HUES48 (cell line): ENCODE measurements around the gene RAB11FIP2.

ENCODE experiments used
- H3K27ac ChIP-seq: one replicate; pipeline ENCODE4 v1.7.0; 2013; ENCODE audit warnings: low read depth, low read length, inconsistent platforms
- H3K27me3 ChIP-seq: 2 replicates; pipeline ENCODE4 v1.6.1; 2013; ENCODE audit warnings: mild to moderate bottlenecking, low read length; ENCODE audit not compliant: control insufficient read depth, insufficient read depth
- H3K36me3 ChIP-seq: 2 replicates; pipeline ENCODE4 v1.6.1; 2013; ENCODE audit warnings: low read length; ENCODE audit not compliant: control insufficient read depth, insufficient read depth
- H3K4me1 ChIP-seq: 2 replicates; pipeline ENCODE4 v1.6.1; 2013; ENCODE audit warnings: mild to moderate bottlenecking, low read length; ENCODE audit not compliant: control insufficient read depth, insufficient read depth
- H3K4me3 ChIP-seq: 2 replicates; pipeline ENCODE4 v1.5.1; 2013; ENCODE audit warnings: mild to moderate bottlenecking, low read depth, low read length
- H3K9ac ChIP-seq: 2 replicates; pipeline ENCODE4 v1.6.1; 2013; ENCODE audit warnings: mild to moderate bottlenecking, low read depth, low read length, moderate library complexity
- H3K9me3 ChIP-seq: 2 replicates; pipeline ENCODE4 v1.6.1; 2013; ENCODE audit warnings: low read length; ENCODE audit not compliant: control insufficient read depth, insufficient read depth

Gene RAB11FIP2

GRCh38 chr10:117983961-117984360, 62.8 kb downstream of the RAB11FIP2 start:
- no peaks in the 10 kb centered on the region for H3K36me3 ChIP-seq
- H3K27ac ChIP-seq = no peak overlapping the region
- no peaks in the 10 kb centered on the region for H3K27me3 ChIP-seq
- no peak overlapping the region for H3K9ac ChIP-seq
- peaks cover 9% of the 10 kb centered on the region for H3K4me1 ChIP-seq
- H3K4me3 ChIP-seq = no peak overlapping the region
- H3K9me3 ChIP-seq = no peaks in the 10 kb centered on the region

- Histone ChIP-seq H3K27me3 (no peaks in the 10 kb centered on the region), H3K9ac (no peak overlapping the region), H3K36me3 (no peaks in the 10 kb centered on the region), H3K27ac (no peak overlapping the region), H3K4me3 (no peak overlapping the region), H3K4me1 (peaks cover 7% of the 10 kb centered on the region), H3K9me3 (no peaks in the 10 kb centered on the region)
Measured at GRCh38 chr10:117980755-117981702, 65.7 kb downstream of the RAB11FIP2 start.

DNA sequence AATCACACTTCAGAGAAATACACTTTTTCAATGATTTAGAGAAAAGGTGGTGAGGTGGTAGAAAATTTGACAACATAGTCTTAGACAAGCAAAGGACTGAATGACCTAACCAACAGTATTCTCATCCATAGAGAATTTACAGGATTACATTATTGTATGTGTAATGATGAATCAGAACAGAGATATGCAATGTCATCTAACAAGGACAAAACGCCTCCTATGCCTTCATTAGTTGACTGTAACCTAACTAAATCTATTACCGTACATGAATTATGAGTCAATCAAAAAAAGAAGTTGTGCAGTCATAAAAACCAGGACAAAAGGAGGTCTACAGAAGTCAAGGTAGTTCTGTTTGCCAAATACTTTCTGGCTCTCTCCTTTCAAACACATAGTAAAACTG, 66.5 kb downstream of the RAB11FIP2 start:
- Histone ChIP-seq H3K4me3 (no peak overlapping the region), H3K36me3 (no peaks in the 10 kb centered on the region), H3K4me1 (peaks cover 2% of the 10 kb centered on the region), H3K27ac (no peak overlapping the region), H3K27me3 (no peaks in the 10 kb centered on the region), H3K9ac (no peak overlapping the region), H3K9me3 (no peaks in the 10 kb centered on the region)

DNA sequence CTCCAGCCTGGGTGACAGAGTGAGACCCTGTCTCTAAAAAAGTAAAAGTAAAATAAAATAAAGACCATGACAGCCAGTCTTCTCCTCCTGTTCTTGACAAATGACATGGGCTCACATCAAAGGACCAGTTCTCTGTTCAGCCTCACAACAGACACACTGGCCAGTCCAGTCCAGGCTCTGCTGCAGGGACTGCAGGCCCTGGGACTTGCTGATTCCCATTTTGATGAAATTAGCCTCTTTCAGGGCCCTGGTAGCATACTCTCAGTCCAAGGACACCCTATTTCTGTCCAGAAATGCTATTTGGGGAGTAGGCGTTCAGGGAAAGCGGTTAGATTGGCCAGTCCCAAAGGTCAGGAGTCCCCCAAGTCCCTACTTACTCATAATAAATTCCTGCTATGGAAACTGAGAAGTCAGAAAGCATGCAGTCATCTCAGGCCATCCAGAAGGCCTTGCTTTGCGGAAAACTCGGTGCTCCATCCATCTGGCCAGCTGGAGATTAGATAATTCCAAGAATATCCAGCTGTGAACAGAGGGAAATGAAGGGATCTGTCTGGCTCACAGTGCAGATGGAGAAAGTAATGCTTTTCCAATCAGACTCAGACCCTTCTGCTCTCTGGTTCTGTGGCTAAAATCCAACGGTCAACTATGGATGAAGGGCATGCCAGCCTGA, 74.4 kb downstream of the RAB11FIP2 start:
- no peaks in the 10 kb centered on the region for H3K27me3 ChIP-seq
- no peak overlapping the region for H3K9ac ChIP-seq
- H3K4me3 ChIP-seq = no peak overlapping the region
- H3K27ac ChIP-seq = no peak overlapping the region
- no peaks in the 10 kb centered on the region for H3K9me3 ChIP-seq
- H3K36me3 ChIP-seq = no peaks in the 10 kb centered on the region
- H3K4me1 ChIP-seq = peaks cover 11% of the 10 kb centered on the region

- peaks cover 25% of the 10 kb centered on the region for H3K4me1 ChIP-seq
- no peaks in the 10 kb centered on the region for H3K36me3 ChIP-seq
- no peak overlapping the region for H3K27ac ChIP-seq
- H3K27me3 ChIP-seq = no peaks in the 10 kb centered on the region
- no peak overlapping the region for H3K9ac ChIP-seq
- H3K9me3 ChIP-seq = no peaks in the 10 kb centered on the region
- no peak overlapping the region for H3K4me3 ChIP-seq
Measured at GRCh38 chr10:117970962-117971361, 75.8 kb downstream of the RAB11FIP2 start.

DNA sequence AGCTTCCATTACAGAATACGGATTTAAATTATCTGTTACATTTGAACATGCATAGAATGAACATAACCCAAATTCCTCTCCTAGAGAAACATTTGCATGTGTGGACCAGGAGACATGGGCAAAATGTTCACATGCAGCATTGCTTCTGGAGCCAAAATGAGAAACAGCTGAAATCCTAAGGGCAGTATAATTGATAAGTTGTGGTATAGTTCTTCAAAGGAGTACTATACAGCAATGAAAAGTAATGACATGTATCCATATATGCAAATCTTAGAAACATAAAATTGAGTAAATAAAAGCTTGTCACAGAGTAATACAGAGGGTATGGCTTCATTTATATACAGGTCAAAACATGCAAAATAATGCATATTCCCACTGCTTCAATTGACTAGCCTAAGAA, 77.1 kb downstream of the RAB11FIP2 start:
- H3K27ac ChIP-seq = no peak overlapping the region
- H3K4me1 ChIP-seq = peaks cover 25% of the 10 kb centered on the region
- H3K27me3 ChIP-seq = no peaks in the 10 kb centered on the region
- no peaks in the 10 kb centered on the region for H3K9me3 ChIP-seq
- no peak overlapping the region for H3K9ac ChIP-seq
- no peak overlapping the region for H3K4me3 ChIP-seq
- H3K36me3 ChIP-seq = no peaks in the 10 kb centered on the region

- peaks cover 17% of the 10 kb centered on the region for H3K4me1 ChIP-seq
Measured at GRCh38 chr10:117968354-117969182, 78.2 kb downstream of the RAB11FIP2 start.

DNA sequence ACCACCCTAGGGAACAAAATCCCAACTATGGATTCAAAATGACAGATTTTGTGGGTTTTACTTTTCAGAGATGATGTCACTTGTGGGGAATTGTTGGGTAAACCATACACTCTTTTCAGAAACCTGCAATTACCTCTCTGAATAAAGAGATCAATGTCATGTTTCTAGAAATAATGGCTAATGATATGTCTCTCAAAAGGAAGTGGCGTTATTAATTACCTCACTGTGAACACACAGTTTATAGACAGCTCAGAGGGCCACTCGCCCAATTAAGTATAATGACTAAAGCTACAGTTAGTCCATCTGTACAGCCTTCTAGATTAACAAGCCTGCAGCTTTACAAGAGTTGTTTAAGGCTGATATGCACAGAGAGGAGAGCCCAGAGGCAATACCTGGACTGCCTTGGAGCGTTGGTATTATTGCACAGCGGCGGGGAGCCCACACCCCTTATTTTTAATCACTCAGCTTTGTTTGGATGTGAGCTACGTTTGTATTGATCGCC, 79.5 kb downstream of the RAB11FIP2 start:
- Histone ChIP-seq H3K27me3 (no peaks in the 10 kb centered on the region), H3K27ac (no peak overlapping the region), H3K9ac (no peak overlapping the region), H3K9me3 (no peaks in the 10 kb centered on the region), H3K4me3 (no peak overlapping the region), H3K36me3 (no peaks in the 10 kb centered on the region), H3K4me1 (peaks cover 15% of the 10 kb centered on the region)

More at GRCh38 chr10:117968354-117969182, 78.2 kb downstream of the RAB11FIP2 start:
- Histone ChIP-seq H3K36me3 (no peaks in the 10 kb centered on the region), H3K9me3 (no peaks in the 10 kb centered on the region), H3K27ac (no peak overlapping the region), H3K4me3 (no peak overlapping the region), H3K9ac (no peak overlapping the region), H3K27me3 (no peaks in the 10 kb centered on the region)

DNA sequence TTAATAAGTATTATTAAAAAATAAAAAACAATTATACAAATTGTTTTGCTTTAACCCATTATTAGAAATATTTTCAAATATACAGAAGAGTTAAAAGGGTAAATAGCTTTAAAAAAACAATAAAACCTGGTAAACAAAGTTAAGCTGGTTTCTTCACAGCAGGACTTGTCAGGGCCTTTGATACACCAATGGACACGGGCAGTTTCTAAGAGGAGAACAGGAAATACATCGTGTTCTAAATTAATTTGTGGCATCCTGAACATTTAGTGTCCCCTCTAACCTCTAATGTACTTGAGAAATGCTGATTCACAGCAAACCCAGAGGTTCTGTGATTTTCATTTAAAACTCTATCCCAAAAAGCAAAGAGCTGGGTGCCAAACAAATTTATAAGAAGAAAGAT, 80.8 kb downstream of the RAB11FIP2 start:
- no peak overlapping the region for H3K9ac ChIP-seq
- H3K4me1 ChIP-seq = peaks cover 15% of the 10 kb centered on the region
- no peaks in the 10 kb centered on the region for H3K27me3 ChIP-seq
- no peaks in the 10 kb centered on the region for H3K36me3 ChIP-seq
- H3K4me3 ChIP-seq = no peak overlapping the region
- H3K9me3 ChIP-seq = no peaks in the 10 kb centered on the region
- no peak overlapping the region for H3K27ac ChIP-seq

- Histone ChIP-seq H3K4me1 (peaks cover 15% of the 10 kb centered on the region), H3K27ac (no peak overlapping the region), H3K9me3 (no peaks in the 10 kb centered on the region), H3K36me3 (no peaks in the 10 kb centered on the region), H3K9ac (no peak overlapping the region), H3K4me3 (no peak overlapping the region), H3K27me3 (no peaks in the 10 kb centered on the region)
Measured at GRCh38 chr10:117964536-117964935, 82.2 kb downstream of the RAB11FIP2 start.
